Measurements from ENCODE around the gene ABCB6. TPM values are rescaled to one million over a fixed set of nuclear protein-coding genes. Genes with fewer than 3 reads are reported as not detected.

The ABCB6 gene
- total RNA-seq, 1 donor: 28.2 TPM

DNA sequence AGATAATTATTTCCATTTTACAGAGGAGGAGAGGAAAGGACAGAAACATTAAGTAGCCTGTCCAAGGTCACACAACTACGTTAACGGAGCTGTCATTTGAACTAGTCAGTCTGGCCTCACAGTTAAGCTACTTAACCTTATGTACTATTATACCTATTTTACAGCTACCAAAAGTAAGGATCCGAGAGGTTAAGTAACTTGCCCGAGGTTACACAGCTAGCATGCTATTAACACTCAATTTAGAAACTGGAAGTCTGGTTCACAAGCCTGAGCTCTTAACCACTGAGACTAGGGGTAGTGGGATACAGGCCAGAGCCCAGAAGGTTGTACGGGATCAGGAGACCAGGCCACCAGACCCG lies 26.0 kb upstream of the ABCB6 start:
- Histone ChIP-seq H3K4me3 (ENCODE audit: insufficient read depth, low read length) (peak overlapping the region; percentile 88), H3K9me3 (ENCODE audit: low read depth, low read length) (no peaks in the 10 kb centered on the region), H3K79me2 (ENCODE audit: insufficient read depth, low read length) (peaks cover 34% of the 10 kb centered on the region), H3K36me3 (ENCODE audit: insufficient read depth, low read length) (peaks cover 16% of the 10 kb centered on the region), H3K27me3 (ENCODE audit: insufficient read depth, low read length) (no peaks in the 10 kb centered on the region), H3K27ac (ENCODE audit: low read depth, low read length) (peak overlapping the region; percentile 95), H4K20me1 (ENCODE audit: insufficient read depth, low read length) (no peaks in the 10 kb centered on the region), H3K4me2 (ENCODE audit: insufficient read depth, low read length) (peak overlapping the region; percentile 92), H2AFZ (ENCODE audit: low read length) (peak overlapping the region; percentile 96), H3K4me1 (ENCODE audit: insufficient read depth, low read length) (peaks cover 29% of the 10 kb centered on the region)
- DNase-seq (ENCODE audit: insufficient read length, low spot score, missing footprints): no peak
- TF ChIP-seq, protein P1, sequence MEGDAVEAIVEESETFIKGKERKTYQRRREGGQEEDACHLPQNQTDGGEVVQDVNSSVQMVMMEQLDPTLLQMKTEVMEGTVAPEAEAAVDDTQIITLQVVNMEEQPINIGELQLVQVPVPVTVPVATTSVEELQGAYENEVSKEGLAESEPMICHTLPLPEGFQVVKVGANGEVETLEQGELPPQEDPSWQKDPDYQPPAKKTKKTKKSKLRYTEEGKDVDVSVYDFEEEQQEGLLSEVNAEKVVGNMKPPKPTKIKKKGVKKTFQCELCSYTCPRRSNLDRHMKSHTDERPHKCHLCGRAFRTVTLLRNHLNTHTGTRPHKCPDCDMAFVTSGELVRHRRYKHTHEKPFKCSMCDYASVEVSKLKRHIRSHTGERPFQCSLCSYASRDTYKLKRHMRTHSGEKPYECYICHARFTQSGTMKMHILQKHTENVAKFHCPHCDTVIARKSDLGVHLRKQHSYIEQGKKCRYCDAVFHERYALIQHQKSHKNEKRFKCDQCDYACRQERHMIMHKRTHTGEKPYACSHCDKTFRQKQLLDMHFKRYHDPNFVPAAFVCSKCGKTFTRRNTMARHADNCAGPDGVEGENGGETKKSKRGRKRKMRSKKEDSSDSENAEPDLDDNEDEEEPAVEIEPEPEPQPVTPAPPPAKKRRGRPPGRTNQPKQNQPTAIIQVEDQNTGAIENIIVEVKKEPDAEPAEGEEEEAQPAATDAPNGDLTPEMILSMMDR (IDR thresholded peaks at IDR 0.05; ENCODE audit: extremely low read depth, low read depth, low read length): no peak

DNA sequence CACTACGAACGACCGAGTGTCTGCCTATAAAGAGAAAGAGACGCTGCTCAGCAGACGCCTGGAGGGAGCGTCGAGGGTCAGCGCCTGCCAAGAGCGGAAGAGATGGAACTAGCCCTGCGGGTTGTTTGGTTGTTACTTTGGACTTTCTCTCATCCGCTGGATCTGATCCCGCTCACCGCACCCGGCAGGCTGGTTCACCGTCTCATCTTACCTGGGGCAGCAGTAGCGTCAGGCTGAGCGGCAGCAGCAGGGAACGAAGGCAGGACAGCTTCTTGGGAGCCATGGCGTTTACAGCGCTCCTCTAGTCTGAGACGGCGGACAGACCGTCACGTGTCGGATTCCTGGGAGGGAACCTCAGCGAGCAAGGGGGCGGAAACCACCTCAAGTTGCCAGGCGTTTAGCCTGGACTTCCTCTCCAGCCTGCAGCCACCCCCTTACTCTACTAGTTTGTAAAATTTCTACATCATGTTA lies 24.6 kb upstream of the ABCB6 start:
- H3K4me1 ChIP-seq (ENCODE audit: insufficient read depth, low read length): peaks cover 16% of the 10 kb centered on the region
- peaks cover 22% of the 10 kb centered on the region for H3K36me3 ChIP-seq (ENCODE audit: insufficient read depth, low read length)
- no peaks in the 10 kb centered on the region for H3K9me3 ChIP-seq (ENCODE audit: low read depth, low read length)
- TF ChIP-seq, protein P1 (IDR thresholded peaks at IDR 0.05; ENCODE audit: extremely low read depth, low read depth, low read length): no peak
- H2AFZ ChIP-seq (ENCODE audit: low read length): peak overlapping the region; percentile 36
- H3K27ac ChIP-seq (ENCODE audit: low read depth, low read length): no peak overlapping the region
- H3K4me2 ChIP-seq (ENCODE audit: insufficient read depth, low read length): peak overlapping the region; percentile 47
- peaks cover 34% of the 10 kb centered on the region for H3K79me2 ChIP-seq (ENCODE audit: insufficient read depth, low read length)
- H3K4me3 ChIP-seq (ENCODE audit: insufficient read depth, low read length): peak overlapping the region; percentile 51
- DNase-seq (ENCODE audit: insufficient read length, low spot score, missing footprints): peak; percentile 32
- H4K20me1 ChIP-seq (ENCODE audit: insufficient read depth, low read length): no peaks in the 10 kb centered on the region
- H3K27me3 ChIP-seq (ENCODE audit: insufficient read depth, low read length): no peaks in the 10 kb centered on the region

GRCh38 chr2:219234331-219234730 lies 15.6 kb upstream of the ABCB6 start:
- Histone ChIP-seq H4K20me1 (ENCODE audit: insufficient read depth, low read length) (no peaks in the 10 kb centered on the region), H3K4me2 (ENCODE audit: insufficient read depth, low read length) (no peak overlapping the region), H3K79me2 (ENCODE audit: insufficient read depth, low read length) (peaks cover 14% of the 10 kb centered on the region), H2AFZ (ENCODE audit: low read length) (no peak overlapping the region), H3K27me3 (ENCODE audit: insufficient read depth, low read length) (no peaks in the 10 kb centered on the region), H3K36me3 (ENCODE audit: insufficient read depth, low read length) (peaks cover 74% of the 10 kb centered on the region), H3K27ac (ENCODE audit: low read depth, low read length) (no peak overlapping the region), H3K4me1 (ENCODE audit: insufficient read depth, low read length) (peaks cover 5% of the 10 kb centered on the region), H3K4me3 (ENCODE audit: insufficient read depth, low read length) (no peak overlapping the region), H3K9me3 (ENCODE audit: low read depth, low read length) (no peaks in the 10 kb centered on the region)
- TF ChIP-seq, protein P1 (IDR thresholded peaks at IDR 0.05; ENCODE audit: extremely low read depth, low read depth, low read length): no peak
- no peak for DNase-seq (ENCODE audit: insufficient read length, low spot score, missing footprints)

GRCh38 chr2:219230059-219230540 lies 11.3 kb upstream of the ABCB6 start:
- Histone ChIP-seq H3K36me3 (ENCODE audit: insufficient read depth, low read length) (peaks cover 42% of the 10 kb centered on the region), H3K4me1 (ENCODE audit: insufficient read depth, low read length) (peaks cover 20% of the 10 kb centered on the region), H4K20me1 (ENCODE audit: insufficient read depth, low read length) (peaks cover 16% of the 10 kb centered on the region), H3K4me2 (ENCODE audit: insufficient read depth, low read length) (peak overlapping the region; percentile 100), H2AFZ (ENCODE audit: low read length) (peak overlapping the region; percentile 86), H3K9me3 (ENCODE audit: low read depth, low read length) (no peaks in the 10 kb centered on the region), H3K79me2 (ENCODE audit: insufficient read depth, low read length) (peaks cover 41% of the 10 kb centered on the region), H3K27ac (ENCODE audit: low read depth, low read length) (peak overlapping the region; percentile 85), H3K4me3 (ENCODE audit: insufficient read depth, low read length) (peak overlapping the region; percentile 97), H3K27me3 (ENCODE audit: insufficient read depth, low read length) (no peaks in the 10 kb centered on the region)
- TF ChIP-seq, protein P1 (IDR thresholded peaks at IDR 0.05; ENCODE audit: extremely low read depth, low read depth, low read length): no peak
- peak; percentile 94 for DNase-seq (ENCODE audit: insufficient read length, low spot score, missing footprints)
